Effector memory CD4-positive, alpha-beta T cell (primary cell): ENCODE data around the gene ILF3.

Experiments
- DNase-seq, 3 donors: peaks; one replicate each; pipeline ENCODE4 v3.0.0-alpha.2; 2020
- H3K27ac ChIP-seq: 2 replicates; pipeline ENCODE4 v1.7.0; 2013; ENCODE audit warnings: mild to moderate bottlenecking, low read length, moderate library complexity; ENCODE audit not compliant: insufficient read depth, poor library complexity, severe bottlenecking
- H3K27me3 ChIP-seq: replicated peaks from 2 replicates; pipeline ENCODE4 v1.7.0; 2013; ENCODE audit warnings: mild to moderate bottlenecking, low read length; ENCODE audit not compliant: insufficient read depth, control insufficient read depth, poor library complexity, severe bottlenecking
- H3K36me3 ChIP-seq: 2 replicates; pipeline ENCODE4 v1.7.0; 2013; ENCODE audit warnings: mild to moderate bottlenecking, low read length, moderate library complexity; ENCODE audit not compliant: control insufficient read depth, insufficient read depth
- H3K4me1 ChIP-seq: 2 replicates; pipeline ENCODE4 v1.7.0; 2013; ENCODE audit warnings: low read length, mild to moderate bottlenecking; ENCODE audit not compliant: control insufficient read depth, insufficient read depth, poor library complexity, severe bottlenecking
- H3K4me3 ChIP-seq: 2 replicates; pipeline ENCODE4 v1.7.0; 2013; ENCODE audit warnings: low read length, low read depth, mild to moderate bottlenecking; ENCODE audit not compliant: insufficient read depth, poor library complexity, severe bottlenecking
- H3K9me3 ChIP-seq: 2 replicates; pipeline ENCODE4 v1.7.0; 2013; ENCODE audit warnings: mild to moderate bottlenecking, low read length, moderate library complexity; ENCODE audit not compliant: control insufficient read depth

Gene ILF3

DNA sequence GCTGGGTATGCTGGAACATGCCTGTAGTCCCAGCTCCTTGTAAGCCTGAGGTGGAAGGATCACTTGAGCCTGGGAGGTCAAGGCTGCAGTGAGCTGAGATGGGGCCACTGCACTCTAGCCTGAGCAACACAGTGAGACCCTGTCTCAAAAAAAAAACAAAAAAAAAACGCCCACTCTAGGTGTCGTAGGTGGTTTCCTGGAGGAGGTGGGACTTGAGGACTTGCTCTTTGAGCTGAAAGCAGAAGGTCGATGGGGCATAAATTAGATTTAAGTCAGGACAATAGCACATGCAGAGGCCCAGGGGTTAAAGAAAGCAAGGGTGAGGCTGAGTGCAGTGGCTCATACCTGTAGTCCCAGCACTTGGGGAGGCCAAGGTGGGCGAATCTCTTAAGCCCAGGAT lies 12.9 kb upstream of the ILF3 start:
- H3K27me3 ChIP-seq = no peaks in the 10 kb centered on the region

GRCh38 chr19:10642473-10643171 lies 11.5 kb upstream of the ILF3 start:
- Histone ChIP-seq H3K4me3 (no peak overlapping the region), H3K27me3 (no peaks in the 10 kb centered on the region), H3K9me3 (no peaks in the 10 kb centered on the region), H3K36me3 (peaks cover 53% of the 10 kb centered on the region), H3K27ac (no peak overlapping the region), H3K4me1 (no peaks in the 10 kb centered on the region)
- DNase-seq = no peak

More for the DNA sequence above, 12.9 kb upstream of the ILF3 start:
- Histone ChIP-seq H3K27ac (no peak overlapping the region), H3K4me3 (no peak overlapping the region), H3K36me3 (peaks cover 66% of the 10 kb centered on the region), H3K9me3 (no peaks in the 10 kb centered on the region), H3K4me1 (no peaks in the 10 kb centered on the region)
- no peak for DNase-seq

DNA sequence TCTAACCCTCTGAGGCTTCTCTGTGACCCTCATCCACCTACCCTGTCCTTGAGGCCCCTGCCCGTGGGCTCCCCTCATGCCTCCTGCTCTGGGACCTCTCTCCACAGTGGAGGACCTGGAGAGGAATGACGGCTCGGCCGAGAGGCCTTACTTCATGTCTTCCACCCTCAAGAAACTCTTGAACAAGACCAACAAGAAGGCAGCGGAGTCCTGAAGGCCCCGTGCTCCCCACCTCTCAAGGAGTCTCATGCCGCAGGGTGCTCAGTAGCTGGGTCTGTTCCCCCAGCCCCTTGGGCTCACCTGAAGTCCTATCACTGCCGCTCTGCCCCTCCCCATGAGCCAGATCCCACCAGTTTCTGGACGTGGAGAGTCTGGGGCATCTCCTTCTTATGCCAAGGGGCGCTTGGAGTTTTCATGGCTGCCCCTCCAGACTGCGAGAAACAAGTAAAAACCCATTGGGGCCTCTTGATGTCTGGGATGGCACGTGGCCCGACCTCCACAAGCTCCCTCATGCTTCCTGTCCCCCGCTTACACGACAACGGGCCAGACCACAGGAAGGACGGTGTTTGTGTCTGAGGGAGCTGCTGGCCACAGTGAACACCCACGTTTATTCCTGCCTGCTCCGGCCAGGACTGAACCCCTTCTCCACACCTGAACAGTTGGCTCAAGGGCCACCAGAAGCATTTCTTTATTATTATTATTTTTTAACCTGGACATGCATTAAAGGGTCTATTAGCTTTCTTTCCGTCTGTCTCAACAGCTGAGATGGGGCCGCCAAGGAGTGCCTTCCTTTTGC lies 10.8 kb upstream of the ILF3 start:
- peak overlapping the region; percentile 48 for H3K27ac ChIP-seq

DNA sequence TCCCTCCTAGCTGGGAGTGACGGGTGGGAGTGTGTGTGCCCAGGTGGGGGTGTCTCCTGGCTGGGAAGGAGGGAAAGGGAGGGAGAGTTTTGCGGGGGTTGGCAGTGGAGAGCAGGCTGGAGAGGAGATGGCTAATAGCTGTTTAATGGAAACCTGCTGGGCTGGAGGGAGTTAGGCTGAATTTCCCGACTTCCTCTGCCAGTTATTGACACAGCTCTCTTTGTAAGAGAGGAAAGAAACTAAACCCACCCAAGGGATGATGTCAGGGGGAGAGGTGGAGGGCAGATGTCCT lies 10.2 kb upstream of the ILF3 start:
- Histone ChIP-seq H3K4me1 (no peaks in the 10 kb centered on the region), H3K27me3 (no peaks in the 10 kb centered on the region), H3K36me3 (peaks cover 44% of the 10 kb centered on the region), H3K4me3 (no peak overlapping the region), H3K27ac (peak overlapping the region; percentile 48), H3K9me3 (no peaks in the 10 kb centered on the region)
- DNase-seq = no peak

More for the DNA sequence above, 10.8 kb upstream of the ILF3 start:
- Histone ChIP-seq H3K36me3 (peaks cover 45% of the 10 kb centered on the region), H3K4me1 (no peaks in the 10 kb centered on the region), H3K4me3 (no peak overlapping the region), H3K27me3 (no peaks in the 10 kb centered on the region), H3K9me3 (no peaks in the 10 kb centered on the region)
- DNase-seq = no peak

- Histone ChIP-seq H3K4me3 (no peak overlapping the region), H3K4me1 (no peaks in the 10 kb centered on the region), H3K27ac (peak overlapping the region; percentile 48), H3K36me3 (peaks cover 39% of the 10 kb centered on the region), H3K9me3 (no peaks in the 10 kb centered on the region), H3K27me3 (no peaks in the 10 kb centered on the region)
- peak; percentile 66 to 76 (median 67) for DNase-seq
These were observed 9.7 kb upstream of the ILF3 start for GRCh38 chr19:10644260-10645007.

- H3K36me3 ChIP-seq = peaks cover 20% of the 10 kb centered on the region
- DNase-seq = no peak
- H3K9me3 ChIP-seq = no peaks in the 10 kb centered on the region
- no peak overlapping the region for H3K4me3 ChIP-seq
- no peaks in the 10 kb centered on the region for H3K27me3 ChIP-seq
- H3K4me1 ChIP-seq = no peaks in the 10 kb centered on the region
- no peak overlapping the region for H3K27ac ChIP-seq
These were observed 7.5 kb upstream of the ILF3 start for GRCh38 chr19:10646456-10647159.

GRCh38 chr19:10648360-10648759 lies 5.8 kb upstream of the ILF3 start:
- DNase-seq = no peak
- Histone ChIP-seq H3K9me3 (no peaks in the 10 kb centered on the region), H3K4me1 (peaks cover 9% of the 10 kb centered on the region), H3K27me3 (no peaks in the 10 kb centered on the region), H3K4me3 (no peak overlapping the region), H3K27ac (no peak overlapping the region), H3K36me3 (peaks cover 8% of the 10 kb centered on the region)

DNA sequence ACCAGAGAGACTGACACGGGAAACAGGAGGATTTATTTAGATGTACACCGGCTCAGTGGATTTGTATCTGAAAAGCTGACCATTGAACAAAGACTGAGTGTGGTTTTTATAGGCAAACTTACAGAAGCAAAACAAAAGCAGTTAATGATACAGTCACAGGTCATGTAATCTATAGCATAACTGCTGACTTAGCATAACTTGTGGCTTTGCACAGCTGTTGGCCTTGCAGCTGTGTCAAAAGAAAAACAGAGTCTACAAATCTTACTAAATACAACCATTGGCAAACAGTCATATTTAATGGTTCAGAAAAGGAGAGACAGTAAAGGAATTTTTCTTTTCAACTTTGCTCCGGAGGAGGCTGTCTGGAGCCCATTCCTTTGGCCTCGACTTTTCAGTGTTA lies 2.3 kb upstream of the ILF3 start:
- peaks cover under 1% of the 10 kb centered on the region for H3K36me3 ChIP-seq
- peaks cover 27% of the 10 kb centered on the region for H3K4me1 ChIP-seq
- H3K9me3 ChIP-seq = no peaks in the 10 kb centered on the region
- no peaks in the 10 kb centered on the region for H3K27me3 ChIP-seq
- H3K4me3 ChIP-seq = no peak overlapping the region
- DNase-seq = no peak
- H3K27ac ChIP-seq = no peak overlapping the region

- Histone ChIP-seq H3K4me3 (peak overlapping the region; percentile 82), H3K4me1 (peaks cover 33% of the 10 kb centered on the region), H3K9me3 (no peaks in the 10 kb centered on the region), H3K27me3 (no peaks in the 10 kb centered on the region), H3K27ac (peak overlapping the region; percentile 99), H3K36me3 (peaks cover 4% of the 10 kb centered on the region)
- DNase-seq = no peak
These were observed 739 bp upstream of the ILF3 start for GRCh38 chr19:10653482-10653731.
